VCaP (cell line): ENCODE data around the gene THOC6.

Experiments used
- H3K27ac ChIP-seq: fragments of 450-650 bp; 2 replicates; pipeline ENCODE4 v1.5.1; 2017
- TF ChIP-seq, protein P1 (sequence below): fragments of 450-650 bp; conservative IDR thresholded peaks from 2 replicates; pipeline ENCODE4 v1.5.1; 2017; ENCODE audit warnings: mild to moderate bottlenecking, moderate library complexity

The THOC6 gene

GRCh38 chr16:3019594-3020246 is 4.1 kb upstream of the THOC6 start:
- peak overlapping the region; percentile 42; the same call in 1 of the 2 replicates for H3K27ac ChIP-seq
- TF ChIP-seq, protein P1, sequence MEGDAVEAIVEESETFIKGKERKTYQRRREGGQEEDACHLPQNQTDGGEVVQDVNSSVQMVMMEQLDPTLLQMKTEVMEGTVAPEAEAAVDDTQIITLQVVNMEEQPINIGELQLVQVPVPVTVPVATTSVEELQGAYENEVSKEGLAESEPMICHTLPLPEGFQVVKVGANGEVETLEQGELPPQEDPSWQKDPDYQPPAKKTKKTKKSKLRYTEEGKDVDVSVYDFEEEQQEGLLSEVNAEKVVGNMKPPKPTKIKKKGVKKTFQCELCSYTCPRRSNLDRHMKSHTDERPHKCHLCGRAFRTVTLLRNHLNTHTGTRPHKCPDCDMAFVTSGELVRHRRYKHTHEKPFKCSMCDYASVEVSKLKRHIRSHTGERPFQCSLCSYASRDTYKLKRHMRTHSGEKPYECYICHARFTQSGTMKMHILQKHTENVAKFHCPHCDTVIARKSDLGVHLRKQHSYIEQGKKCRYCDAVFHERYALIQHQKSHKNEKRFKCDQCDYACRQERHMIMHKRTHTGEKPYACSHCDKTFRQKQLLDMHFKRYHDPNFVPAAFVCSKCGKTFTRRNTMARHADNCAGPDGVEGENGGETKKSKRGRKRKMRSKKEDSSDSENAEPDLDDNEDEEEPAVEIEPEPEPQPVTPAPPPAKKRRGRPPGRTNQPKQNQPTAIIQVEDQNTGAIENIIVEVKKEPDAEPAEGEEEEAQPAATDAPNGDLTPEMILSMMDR, result no peak

GRCh38 chr16:3020247-3020603 is 3.6 kb upstream of the THOC6 start, which contains the start of gene TNFRSF12A:
Gene TNFRSF12A, plus strand, starts transcription at chr16:3020368. Its CDS starts 30 bp downstream, at chr16:3020398.
- TF ChIP-seq, protein P1, result no peak
- H3K27ac ChIP-seq, result peak within 1 kb of the TSS; percentile 42; the same call in 1 of the 2 replicates

DNA sequence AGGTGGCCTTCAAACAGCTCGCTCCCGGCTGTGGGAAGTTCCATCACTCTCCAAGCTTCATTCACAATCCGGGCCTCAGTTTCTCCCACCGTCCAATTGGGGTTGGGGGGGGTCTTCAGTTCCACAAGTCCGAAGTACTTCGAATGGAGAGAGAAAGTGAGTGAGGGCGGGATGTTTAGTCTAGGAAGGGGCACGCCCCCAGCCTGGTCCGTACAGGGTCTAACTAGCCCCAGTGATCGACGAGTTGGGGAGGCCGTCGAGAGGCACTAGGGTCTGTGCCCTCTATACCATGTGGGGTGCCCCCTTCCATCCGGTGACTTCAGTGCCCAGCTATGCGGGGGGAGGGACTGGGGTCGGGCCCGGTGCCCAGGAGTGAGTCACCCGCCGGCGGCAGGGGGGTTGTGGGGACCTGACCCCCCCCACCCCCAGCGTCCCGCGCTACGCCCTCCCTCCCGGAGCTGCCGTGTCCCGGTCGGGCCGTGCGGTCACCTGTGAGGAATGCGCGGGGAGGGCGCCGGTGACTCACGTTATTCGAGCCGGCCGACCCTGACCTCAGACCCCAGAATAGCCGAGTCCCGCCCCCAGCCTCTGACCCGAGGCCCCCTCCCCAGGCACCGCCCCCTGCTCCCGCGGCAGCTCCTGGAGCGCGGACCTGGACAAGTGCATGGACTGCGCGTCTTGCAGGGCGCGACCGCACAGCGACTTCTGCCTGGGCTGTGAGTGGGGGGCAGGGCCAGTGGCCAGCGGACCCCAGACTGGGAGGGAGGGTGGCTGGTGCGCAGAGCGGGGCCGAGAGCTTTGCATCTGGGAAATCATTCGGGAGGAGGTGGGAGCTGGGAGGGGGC is 3.0 kb upstream of the THOC6 start:
- H3K27ac ChIP-seq, result peak overlapping the region; percentile 42; the same call in 1 of the 2 replicates
- TF ChIP-seq, protein P1, result no peak

GRCh38 chr16:3021449-3022207 is 2.2 kb upstream of the THOC6 start:
- TF ChIP-seq, protein P1, result peak; percentile 28; the same call in 1 of the 2 replicates
- H3K27ac ChIP-seq, result peak overlapping the region; percentile 42; the same call in 1 of the 2 replicates

DNA sequence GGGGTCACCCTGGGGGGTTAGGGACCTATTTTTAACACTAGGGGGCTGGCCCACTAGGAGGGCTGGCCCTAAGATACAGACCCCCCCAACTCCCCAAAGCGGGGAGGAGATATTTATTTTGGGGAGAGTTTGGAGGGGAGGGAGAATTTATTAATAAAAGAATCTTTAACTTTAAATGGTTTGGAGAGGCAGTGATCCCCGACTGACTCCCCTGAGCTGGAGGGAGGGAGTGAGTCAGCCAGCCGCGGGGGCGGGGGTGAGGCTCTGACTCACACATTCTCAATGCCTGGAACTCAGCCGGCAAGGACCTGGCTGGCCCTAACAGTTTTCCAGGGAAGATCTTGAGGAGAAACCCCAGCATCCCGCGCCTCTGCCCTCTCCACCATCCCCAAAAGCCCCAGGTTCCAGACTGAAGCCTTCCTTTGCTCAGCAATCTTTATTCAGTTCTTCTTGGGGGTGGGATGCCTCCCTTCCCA is 1.6 kb upstream of the THOC6 start:
- H3K27ac ChIP-seq, result no peak overlapping the region
- TF ChIP-seq, protein P1, result no peak

GRCh38 chr16:3022684-3023414 is 986 bp upstream of the THOC6 start:
- peak overlapping the region; percentile 79; the same call in 1 of the 2 replicates for H3K27ac ChIP-seq
- TF ChIP-seq, protein P1, result no peak
